HT1080 (cell line): Measurements from ENCODE around the gene SHQ1. TPM values are rescaled to one million over a fixed set of nuclear protein-coding genes. Genes with fewer than 3 reads are reported as not detected.
"Not testable (repeated sequence)": the region's sequence is repeated elsewhere in the genome, so short reads cannot be mapped to it uniquely, and the experiment has no call there.

Experiments used
- DNase-seq: peaks from one replicate; pipeline ENCODE4 v3.0.0-alpha.2; 2015; ENCODE audit warnings: low read depth
- total RNA-seq: library from RNA; depleted of rRNA; stranded (reverse); fragments of >200 nt; shearing (Covaris generic); gene quantifications from 2 replicates; pipeline ENCODE4 v1.2.3, GENCODE V29; 2014; rRNA removed

The SHQ1 gene
- total RNA-seq, 1 experiment from 2014 or later = 40.4 TPM

DNA sequence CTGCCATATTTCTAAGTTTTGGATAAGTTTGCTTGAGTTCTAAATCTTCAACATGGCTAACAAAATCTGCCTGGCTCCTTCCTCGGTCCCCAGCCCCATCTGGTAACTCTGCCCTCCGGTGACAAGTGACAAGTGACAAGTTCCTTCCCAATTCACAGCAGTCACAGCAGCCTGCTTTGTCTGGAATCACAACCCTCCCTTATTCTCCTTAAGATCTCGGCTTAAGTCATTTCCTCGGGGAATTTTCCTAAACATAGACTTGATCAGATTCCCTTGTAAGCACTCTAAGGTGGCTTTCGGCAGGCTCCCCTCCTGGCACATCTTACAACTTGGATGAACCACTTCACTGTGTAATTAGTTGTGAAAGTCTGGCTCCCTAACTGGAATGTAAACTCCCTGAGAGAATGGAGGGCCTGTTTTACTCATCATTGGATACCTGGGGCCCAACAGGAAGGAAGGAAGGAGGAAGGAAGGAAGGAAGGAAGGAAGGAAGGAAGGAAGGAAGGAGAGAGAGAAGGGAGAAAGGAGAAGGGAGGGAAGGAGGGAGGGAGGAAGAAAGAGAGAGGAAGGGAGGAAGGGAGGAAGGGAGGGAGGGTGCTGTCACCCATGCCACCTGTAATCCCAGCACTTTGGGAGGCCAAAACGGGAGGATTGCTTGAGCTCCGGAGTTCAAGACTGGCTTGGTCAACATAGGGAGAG lies 126.4 kb downstream of the SHQ1 start:
- DNase-seq = no peak

DNA sequence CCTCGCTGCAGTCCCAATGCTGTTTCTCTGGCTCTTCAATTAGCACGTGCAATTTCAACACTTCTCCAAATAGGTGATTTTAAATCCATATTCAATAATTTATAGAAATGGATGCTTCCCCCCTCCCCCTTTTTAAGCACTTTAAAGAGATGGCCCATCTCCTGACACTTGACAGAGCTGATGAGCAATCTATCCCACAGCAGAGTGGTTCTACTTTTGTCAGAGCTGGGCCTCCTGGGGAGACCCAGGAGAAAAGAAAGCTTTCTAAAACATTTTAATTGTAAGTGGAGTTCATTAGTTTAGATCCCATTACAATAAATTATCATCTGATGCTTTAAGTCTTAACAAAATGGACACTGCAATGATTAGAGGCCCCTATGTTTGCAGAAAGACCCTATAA lies 127.7 kb downstream of the SHQ1 start:
- no peak for DNase-seq

DNA sequence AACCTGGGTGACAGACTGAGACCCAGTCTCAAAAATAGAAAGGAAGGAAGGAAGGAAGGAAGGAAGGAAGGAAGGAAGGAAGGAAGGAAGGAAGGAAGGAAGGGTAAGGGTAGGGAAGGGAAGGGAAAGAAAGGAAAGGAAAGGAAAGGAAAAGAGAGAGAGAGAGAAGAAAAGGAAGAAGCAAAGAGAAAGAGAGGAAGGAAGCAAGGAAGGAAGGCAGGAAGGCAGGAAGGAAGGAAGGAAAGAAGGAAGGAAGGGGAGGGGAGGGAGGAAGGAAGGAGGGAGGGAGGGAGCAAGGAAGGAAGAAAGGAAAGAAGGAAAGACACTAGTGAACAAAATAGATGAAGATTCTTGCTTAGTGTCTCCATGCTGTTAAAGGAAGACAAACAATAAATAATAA lies 129.1 kb downstream of the SHQ1 start:
- no peak for DNase-seq

DNA sequence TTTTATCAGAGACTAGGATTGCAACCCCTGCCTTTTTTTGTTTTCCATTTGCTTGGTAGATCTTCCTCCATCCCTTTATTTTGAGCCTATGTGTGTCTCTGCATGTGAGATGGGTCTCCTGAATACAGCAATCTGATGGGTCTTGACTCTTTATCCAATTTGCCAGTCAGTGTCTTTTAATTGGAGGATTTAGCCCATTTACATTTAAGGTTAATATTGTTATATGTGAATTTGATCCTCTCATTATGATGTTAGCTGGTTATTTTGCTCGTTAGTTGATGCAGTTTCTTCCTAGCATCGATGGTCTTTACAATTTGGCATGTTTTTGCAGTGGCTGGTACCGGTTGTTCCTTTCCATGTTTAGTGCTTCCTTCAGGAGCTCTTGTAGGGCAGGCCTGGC lies 134.1 kb downstream of the SHQ1 start:
- DNase-seq = not testable (repeated sequence)

DNA sequence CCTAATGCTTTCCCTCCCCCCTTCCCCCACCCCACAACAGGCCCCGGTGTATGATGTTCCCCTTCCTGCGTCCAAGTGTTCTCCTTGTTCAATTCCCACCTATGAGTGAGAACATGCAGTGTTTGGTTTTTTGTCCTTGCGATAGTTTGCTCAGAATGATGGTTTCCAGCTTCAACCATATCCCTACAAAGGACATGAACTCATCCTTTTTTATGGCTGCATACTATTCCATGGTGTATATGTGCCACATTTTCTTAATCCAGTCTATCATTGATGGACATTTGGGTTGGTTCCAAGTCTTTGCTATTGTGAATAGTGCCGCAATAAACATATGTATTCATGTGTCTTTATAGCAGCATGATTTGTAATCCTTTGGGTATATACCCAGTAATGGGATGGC lies 137.8 kb downstream of the SHQ1 start:
- not testable (repeated sequence) for DNase-seq

DNA sequence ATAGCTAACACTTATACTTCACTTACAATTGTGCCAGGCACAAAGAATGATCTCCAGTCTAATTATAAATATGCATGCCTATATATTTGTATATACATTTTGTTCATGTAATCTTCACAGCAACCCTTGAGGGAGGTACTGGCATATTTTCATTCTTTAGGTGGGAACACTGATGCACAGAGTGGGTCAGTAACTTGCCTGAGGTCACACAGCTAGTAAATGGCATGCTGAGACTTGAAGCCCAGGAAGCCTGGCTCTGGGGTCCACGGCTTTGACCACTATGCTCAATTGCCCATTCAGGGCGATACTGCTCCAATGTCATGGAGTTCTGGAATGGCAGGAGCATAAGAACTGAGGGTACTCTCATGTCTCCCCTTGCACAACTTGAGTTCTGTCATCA lies 139.8 kb downstream of the SHQ1 start:
- DNase-seq = no peak

DNA sequence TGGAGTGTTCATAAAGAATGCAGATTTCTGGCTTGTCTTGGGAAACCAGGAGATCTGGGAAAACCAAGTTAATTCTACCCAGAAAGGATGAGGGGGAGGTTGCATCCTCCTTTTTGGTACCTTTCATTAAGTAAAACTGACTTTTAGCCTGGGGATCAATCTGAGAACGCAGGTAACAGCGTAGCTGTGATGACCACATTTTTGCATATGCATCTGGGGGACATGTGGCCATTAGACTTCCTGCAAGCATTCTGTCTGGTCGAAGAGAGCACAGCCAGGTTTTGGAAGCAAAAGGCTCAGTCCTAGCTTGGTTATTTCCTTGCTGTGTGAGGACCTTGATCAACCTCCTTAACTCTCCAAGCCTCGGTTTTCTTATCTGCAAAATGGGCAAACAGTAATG lies 145.2 kb downstream of the SHQ1 start:
- no peak for DNase-seq

DNA sequence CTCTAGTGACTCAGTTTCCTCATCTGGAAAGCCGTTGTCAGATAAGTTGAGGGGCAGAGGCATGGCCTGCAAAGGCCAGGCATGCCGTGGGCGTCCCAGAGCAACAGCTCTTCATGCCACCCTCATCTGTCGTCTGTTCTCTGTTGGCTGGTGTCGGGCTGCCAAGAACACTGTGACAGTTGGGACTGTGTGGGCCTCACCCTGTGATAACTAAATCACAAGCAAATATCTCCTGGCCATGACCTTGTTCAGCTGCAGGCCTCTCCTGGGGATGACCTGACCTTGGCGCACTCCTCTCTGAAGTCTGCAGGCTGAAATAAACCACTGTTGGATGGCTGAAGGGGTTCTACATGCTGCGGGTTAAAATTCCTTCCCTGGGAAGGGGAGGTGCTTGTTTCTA lies 145.9 kb downstream of the SHQ1 start:
- no peak for DNase-seq

DNA sequence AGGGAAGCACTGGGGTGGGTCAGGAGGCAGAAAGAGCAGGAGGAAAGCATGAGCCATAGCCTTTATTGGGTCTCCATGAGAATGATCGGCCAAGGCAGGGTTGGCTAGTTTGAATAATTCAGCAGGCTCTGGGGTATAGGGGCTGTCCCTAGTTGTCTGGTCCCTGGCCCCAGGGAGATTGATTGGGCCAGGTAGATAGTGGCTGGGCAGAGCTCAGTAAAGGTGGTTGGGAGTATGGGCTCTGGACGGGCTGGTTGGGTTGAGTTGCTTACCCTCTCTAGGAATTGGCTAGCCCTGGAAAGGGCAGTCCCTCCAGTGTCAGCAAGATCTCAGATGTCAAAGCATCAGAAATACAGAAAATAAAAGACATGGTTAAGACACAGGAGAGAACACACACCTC lies 148.1 kb downstream of the SHQ1 start:
- DNase-seq = no peak

DNA sequence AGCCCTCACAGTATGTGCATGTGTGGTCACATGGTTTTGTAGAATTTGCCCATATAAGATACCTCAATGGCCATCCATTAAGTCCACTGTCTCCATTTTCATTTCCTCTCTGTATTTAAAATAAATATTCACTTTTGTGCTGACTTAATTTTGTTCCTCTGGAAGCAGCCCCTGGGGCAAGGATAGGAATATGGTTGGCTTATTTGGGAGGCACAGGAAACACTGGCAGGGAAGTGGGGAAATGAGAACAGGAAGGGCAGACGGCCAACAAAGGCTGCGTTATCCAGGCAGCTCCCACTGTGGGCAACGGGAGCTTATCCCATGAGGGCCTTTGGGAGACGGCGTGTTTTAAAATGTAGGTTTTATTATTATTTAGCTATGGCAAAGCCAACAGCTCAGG lies 148.6 kb downstream of the SHQ1 start:
- DNase-seq = no peak

Other genes starting within 250 kb of the SHQ1 start
- gene GXYLT2, start 39.6 kb upstream of the SHQ1 start, total RNA-seq = 8.0 and 11.3 TPM in 2 replicates
- gene PPP4R2, start 148.4 kb upstream of the SHQ1 start, total RNA-seq = 45.4 and 48.0 TPM in 2 replicates
- 1.6 and 1.9 TPM in 2 replicates for gene EBLN2, start 213.2 kb upstream of the SHQ1 start, total RNA-seq